Measurements from ENCODE around the gene UBL7.

GRCh38 chr15:74463634-74464033, 2.7 kb upstream of the UBL7 start:
- TF ChIP-seq CTCF (IDR thresholded peaks at IDR 0.05; ENCODE audit: poor library complexity) (no peak), EZH2 (IDR thresholded peaks at IDR 0.05; ENCODE audit: borderline replicate concordance) (no peak)
